GM15510 (cell line): Measurements from ENCODE around the gene DSC3.

Experiments used
- POLR2A ChIP-seq: IDR thresholded peaks from 3 replicates; pipeline ENCODE4 v1.6.1; 2011; ENCODE audit warnings: borderline replicate concordance; ENCODE audit not compliant: insufficient read length; ENCODE audit errors: extremely low read depth

The DSC3 gene

DNA sequence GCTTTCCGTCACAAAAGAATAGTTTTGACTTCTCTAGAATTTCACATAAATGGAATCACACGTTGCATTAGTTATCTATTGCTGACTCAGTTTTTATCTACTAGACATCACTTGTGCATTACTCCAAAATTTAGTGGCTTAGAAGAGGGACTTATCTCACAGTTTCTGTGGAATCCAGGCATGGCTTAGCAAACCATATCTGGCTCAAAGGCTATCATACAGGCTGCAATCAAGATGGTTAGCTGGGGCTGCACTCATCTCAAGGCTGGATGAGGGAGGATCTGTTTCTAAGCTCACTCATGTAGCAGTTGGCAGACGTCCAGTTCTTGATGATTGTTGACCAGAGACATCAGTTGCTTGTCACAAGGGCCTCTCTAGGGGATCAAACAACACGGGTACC is 6.6 kb upstream of the DSC3 start:
- TF ChIP-seq POLR2A = no peak

DNA sequence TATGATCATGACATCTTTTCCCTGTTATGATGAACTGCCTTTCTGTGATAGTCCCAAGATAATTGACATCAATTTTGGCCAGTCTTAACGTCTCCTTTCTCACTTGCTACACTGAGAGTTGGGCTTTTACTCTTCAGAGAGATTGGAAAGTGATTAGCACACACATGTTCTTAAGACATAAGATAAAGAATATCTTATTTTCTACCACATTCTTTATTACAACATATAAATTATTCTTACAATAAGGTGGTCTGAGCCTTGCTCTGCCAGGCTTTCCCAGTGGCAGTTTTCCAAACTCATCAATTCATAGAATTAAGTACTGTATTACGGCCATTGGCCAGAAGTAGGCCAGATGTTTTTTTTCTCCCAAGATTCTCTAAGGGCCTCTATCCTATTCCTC is 5.7 kb upstream of the DSC3 start:
- TF ChIP-seq POLR2A = no peak

DNA sequence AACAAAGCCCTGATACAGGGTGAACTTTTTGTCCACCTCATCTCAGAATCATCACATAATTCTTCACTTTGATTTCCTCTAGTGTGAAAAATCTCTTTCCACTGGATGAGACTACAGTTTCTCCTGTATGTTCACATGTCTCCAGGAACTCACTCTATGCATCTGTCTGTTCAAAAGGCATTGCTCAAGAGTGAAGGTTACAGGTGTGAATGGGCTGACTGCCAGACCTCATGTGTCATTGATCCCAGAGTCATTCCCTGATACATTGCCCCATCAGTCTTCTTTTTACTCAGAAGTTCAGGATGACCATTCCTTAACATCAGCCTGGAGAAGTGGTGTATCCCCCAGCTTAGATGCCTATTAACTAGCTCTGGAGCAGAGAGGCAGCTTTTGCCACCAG is 4.4 kb upstream of the DSC3 start:
- TF ChIP-seq POLR2A = no peak

DNA sequence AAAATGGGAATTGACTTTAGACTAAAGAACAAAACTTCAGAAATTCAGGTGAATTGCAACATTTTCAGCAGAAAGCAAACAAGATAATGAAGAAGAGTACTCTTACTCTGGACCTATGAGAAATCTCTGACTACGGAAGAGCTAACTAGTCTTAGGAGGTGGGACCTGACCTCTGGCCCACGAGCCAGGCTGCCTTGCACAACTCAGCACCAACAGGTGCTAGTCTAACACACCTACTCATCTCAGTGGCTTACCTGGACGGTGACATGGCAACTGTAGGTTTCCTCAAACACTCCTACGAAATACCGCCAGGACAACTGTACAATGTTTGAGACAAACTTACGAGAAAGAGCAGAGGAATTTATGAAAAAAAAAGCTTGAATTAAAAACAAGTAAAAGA is 3.1 kb upstream of the DSC3 start:
- TF ChIP-seq POLR2A = no peak

DNA sequence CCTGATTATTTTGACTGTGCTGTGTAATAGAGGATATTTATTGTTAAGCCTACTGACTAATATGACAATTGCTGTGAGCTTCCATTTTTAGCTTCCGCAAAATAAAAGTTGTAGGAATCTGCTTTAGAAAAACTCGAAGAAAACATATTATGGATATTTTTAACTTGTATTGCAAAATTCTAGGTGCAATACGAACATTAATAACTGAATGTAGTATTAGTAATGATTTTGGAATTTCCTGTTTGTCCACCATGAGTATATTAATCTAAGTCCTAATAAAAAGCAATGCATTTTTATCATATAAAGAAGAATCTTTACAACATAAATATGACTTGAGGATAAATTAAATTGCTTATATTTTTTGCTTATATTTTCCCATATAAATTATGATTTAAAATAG is 2.4 kb upstream of the DSC3 start:
- TF ChIP-seq POLR2A = no peak

DNA sequence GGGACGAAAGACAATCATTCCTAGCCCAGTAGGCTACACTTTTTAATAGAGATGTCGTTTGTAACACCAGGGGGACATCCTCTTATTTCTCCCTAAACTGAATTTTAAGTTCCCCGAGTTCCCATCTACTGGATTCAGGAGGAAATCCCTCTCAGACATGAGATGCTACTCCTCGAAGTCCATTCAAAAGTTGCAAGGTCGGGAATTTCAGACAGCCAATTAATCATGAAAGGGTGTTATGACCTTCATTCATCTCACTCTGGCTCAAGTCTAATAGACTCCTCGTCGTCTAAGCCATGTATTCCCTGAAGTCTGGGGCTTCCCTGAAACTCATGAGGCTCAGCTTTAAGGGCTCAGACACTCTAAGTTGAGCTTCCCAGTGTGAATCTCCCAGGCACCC is 1.2 kb upstream of the DSC3 start:
- no peak for TF ChIP-seq POLR2A

DNA sequence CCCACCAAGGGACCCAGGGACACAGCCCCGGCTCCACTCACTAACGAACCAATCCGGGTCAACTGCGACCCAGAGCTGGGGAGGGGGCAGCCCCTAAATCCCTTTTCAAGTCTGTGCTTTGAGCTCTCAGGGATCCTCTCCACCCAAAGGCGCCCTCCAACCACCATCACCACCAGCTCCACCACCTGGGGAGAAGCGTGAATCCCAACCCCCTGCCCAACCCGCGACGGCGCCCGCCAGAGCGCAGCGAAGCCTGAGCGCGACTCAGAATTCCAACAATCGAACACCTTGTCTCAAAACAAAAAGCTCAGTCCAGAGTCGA is 497 bp downstream of the DSC3 start:
- TF ChIP-seq POLR2A = no peak

DNA sequence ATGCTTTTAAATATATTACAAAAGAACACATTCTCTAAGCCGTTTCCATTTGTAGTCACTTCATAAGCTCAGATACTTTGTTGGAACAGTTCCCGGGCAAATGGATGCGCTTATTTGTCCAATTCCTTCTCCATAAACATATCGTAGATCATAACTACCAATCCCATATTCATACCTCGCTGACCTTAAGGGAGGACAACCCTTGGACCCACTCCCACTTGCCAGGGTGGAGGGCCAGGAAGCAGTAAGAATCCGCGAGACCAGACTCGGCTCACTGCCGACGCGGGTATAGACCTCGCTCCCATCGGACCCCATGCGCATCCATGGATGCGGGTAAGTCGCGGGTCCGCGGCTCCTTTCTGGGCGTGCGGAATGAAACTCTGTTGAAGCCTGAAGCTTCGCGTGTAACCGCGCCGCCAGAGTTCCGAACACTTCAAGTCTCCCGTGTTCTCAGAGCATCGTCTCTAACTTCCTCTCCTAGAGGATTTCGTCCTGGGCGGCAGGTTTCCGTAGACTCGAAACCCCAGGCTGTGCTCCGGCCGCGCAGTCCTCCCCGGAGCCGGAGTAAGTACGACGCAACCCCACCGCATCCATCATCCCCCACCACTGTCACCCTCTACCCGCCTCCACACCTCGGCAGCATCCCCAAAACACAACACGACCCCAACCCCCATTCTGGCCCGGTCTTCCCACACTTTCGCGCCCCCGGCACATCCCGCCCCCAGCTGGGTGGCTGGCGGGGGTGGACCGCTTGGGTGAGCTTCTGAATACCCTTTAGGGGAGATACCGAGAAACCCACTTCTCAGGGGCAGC is 1.1 kb downstream of the DSC3 start:
- no peak for TF ChIP-seq POLR2A

DNA sequence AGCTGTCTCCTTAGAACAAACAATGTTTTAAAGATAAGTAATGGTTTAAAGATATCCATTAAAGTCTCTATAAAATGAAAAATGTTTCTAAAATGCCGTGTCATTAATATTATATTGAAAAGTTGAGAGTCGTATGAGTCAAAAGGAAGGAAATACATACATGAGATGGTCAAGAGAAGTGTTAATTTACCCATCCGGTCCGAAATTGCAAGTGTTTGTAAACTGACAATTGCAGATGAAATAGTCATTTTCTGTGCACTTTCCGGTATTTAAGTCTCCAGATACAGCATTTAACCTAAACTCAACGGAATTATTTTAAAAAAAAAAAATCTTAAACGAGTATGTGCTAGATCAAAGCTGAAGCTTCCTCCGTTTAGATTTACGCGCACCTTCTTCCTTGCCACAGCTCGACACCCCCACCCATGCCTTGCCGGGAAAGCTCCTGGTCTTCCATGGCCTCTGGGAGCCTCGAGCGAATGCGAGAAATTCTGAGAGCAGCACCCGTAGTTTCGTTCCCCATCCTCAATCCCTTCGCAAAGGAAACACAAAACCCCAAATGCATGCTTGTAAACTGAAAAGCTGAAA is 1.8 kb downstream of the DSC3 start:
- TF ChIP-seq POLR2A = no peak

DNA sequence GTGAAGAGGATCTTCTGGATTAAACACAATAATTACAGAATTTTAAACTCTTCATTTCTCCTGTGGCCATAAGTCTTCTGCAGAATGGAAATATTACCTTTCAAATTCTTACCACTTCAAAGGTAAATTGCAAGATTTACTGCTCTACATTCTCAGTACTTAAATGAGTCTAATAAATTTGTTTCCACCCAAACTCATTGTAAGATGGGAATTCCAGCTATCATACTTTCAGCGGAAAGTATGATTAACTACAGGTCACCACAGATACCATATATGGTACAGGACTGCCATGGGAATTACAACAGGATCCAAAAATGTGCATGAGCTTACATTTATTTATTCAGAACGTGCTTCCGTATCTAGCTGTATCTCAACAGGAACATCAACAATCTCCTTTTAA is 3.1 kb downstream of the DSC3 start:
- no peak for TF ChIP-seq POLR2A

DNA sequence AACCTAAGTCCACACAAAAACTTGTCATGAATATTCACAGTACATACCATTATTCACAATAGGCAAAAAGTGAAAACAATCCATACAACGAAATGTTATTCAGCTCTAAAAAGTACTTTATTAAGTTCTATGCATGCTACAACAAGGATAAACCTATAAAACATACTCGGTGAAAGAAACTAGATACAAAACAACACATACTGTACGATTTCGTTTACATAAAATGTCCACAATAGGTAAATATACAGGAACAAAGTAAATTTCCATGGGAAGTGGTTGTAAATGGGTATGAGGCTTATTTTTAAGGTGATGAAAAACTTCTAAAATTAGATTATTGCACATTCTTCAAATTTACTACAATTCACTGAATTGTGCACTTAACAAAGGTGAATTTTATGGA is 8.0 kb downstream of the DSC3 start:
- TF ChIP-seq POLR2A = no peak

DNA sequence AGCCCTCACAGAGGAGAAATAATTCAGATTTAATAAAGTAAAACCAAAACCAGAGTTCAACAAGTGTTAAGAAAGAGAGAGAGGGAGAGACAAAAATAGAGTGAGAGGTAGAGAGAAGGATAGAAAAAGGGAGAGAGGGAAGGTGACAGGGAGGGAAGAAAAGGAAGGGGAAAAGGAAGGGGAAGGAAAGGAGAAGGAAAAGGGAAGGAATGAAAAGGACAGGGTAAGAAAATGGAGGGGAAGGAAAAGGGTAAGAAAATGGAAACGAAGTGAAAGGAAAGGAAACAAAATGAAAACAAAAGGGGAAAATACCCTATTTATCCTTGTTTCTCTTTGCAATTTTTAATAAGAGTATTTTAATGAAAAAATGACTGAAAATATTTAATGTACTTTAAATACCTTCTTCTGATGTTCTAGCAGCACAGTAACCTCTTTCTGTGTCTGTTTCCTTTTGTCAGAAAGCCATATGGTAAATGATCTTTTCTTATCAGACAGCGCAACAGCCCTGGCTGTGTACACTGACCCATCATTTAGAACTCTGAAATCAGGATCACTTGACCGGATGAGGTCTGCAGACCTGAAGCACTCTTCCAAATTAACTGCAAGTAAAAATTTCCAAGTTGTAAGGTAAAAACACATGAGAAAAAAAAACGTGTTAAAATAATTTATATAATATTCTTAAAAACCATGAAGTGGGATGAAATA is 11.8 kb downstream of the DSC3 start:
- TF ChIP-seq POLR2A = no peak

DNA sequence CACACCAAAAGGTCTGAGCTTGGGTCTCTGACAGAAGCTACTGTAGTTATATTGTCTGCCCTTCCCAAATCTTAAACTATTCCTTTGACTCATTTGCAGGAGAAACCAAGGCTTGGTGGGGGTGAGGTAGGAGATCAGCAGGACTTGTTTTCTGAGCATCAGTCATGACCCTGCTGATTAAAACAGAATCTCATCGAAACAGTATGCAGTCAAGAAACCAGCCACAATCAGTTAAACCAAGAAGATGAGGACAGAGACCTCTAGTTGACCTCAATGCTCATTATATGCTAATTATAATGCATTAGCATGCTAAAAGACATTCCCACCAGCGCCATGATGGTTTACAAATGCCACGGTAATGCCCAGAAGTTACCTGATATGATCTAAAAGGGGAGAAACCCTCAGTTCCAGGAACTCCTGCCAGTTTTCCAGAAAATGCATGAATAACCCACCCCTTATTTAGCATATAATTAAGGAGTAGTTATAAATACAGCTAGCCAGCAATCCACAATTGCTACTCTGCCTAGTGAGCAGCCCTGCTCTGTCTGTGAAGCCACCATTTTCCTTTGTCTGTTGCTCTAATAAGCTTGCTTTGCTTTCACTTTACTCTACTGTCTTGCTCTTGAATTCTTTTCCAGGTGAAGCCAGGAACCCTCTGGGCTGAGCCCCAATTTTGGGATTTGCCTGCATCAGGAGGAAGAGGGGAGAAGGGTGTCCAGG is 26.7 kb downstream of the DSC3 start:
- TF ChIP-seq POLR2A = no peak

DNA sequence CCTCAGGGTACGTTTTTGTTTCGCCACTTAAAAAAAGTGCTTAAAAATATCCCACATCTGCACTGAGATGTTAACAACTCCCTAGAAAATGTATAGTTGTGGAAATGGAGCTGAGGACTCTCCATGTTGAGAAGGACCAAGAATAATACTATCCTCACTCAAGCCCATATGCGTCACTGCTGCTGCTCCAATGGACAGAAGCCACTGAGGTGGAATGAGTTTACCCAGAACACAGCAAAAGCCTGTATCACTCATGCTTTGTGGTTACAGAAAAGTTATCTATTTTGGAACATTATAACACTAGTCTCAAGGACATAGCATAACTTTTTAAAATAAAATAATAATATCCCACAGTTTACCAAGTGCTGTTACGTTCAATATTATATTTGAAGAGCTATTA is 31.9 kb downstream of the DSC3 start:
- TF ChIP-seq POLR2A = no peak

DNA sequence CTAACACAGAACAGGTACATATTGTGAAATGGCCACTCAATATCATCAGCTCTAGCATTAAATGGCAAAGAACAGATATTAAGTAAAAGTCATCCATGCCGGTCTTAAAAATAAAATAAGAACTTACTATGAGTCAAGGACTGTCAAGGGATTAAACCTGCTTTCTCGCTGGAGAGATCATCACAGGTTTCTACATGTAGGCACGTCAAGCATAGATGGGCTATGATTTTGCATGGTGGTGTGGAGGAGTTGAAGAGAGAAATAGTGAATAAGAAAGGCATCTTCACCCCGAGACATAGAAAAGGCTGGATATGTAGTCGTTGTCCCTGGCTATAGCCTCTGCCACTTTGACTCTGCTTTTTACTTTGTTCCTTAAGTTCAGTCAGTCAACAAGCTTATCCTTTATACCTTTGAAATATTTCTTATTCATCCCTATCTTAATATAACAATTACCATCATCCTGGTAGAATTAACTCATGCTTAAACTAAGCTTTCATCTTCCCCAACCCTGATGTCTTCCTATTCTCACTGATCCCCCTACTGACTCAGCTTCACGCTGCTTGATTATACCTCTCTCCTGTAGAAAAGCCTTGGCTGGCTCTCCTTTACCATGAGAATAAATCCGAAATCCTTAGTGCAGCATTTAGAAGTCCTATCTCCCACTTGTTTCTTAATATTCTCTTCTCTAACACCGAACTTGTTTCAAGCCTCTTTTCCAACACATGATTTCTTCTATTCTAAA is 42.5 kb downstream of the DSC3 start:
- TF ChIP-seq POLR2A = no peak
